HL-60 (cell line): ENCODE data around the gene SPAG9.

Experiments used
- DNase-seq, 2 experiments: peaks; one replicate each; pipeline ENCODE4 v3.0.0-alpha.2; 2010 to 2020; ENCODE audit warnings: low read depth in 1 of 2, low spot score in 1 of 2
- H3K27ac ChIP-seq: fragments of 250-450 bp; sonication (Bioruptor Pico); replicated peaks from 2 replicates; pipeline ENCODE4 v1.5.1; 2020; ENCODE audit warnings: mild to moderate bottlenecking, moderate library complexity
- H3K27me3 ChIP-seq: fragments of 250-450 bp; sonication (Bioruptor Pico); 2 replicates; pipeline ENCODE4 v1.5.1; 2021; ENCODE audit warnings: mild to moderate bottlenecking, moderate library complexity; ENCODE audit not compliant: insufficient read depth, poor library complexity, severe bottlenecking
- H3K4me3 ChIP-seq: replicated peaks from 2 replicates; pipeline ENCODE4 v1.5.1; 2011; ENCODE audit warnings: mild to moderate bottlenecking, control low read depth, low read length; ENCODE audit not compliant: insufficient read depth
- GABPA ChIP-seq: IDR thresholded peaks from 2 replicates; pipeline ENCODE4 v1.6.1; 2012; ENCODE audit warnings: low read depth
- POLR2AphosphoS5 ChIP-seq: IDR thresholded peaks from 2 replicates; pipeline ENCODE4 v1.6.1; 2012; ENCODE audit warnings: low read depth
- SPI1 ChIP-seq: IDR thresholded peaks from 2 replicates; pipeline ENCODE4 v1.6.1; 2012; ENCODE audit warnings: low read depth, mild to moderate bottlenecking, borderline replicate concordance
- TF ChIP-seq, protein P1 (sequence below): IDR thresholded peaks from 2 replicates; pipeline ENCODE4 v1.6.1; 2012; ENCODE audit warnings: low read depth; ENCODE audit not compliant: insufficient replicate concordance
- TF ChIP-seq, protein P2 (sequence below): IDR thresholded peaks from one replicate; pipeline ENCODE4 v1.5.1; 2011; ENCODE audit warnings: low read length, control low read depth, inconsistent platforms; ENCODE audit not compliant: insufficient read depth

Gene SPAG9

DNA sequence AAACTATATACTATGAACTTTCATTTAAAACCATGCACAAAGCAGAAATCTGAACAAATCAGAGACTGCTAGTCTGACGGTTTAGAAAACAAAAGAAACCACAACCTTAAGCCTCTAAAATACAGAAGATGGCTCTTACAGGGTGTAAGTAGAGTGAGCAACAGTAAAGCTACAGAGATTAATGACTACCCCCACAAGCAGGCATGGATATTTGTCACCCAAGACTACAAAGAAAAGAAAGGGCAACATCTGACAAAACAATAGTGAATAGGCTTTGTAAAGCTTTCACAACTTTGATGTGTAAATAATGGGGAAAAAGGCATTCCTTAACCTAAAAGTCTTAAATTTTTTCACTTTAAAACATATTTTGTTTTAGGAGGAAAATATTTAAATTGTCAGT lies 75.0 kb downstream of the SPAG9 start:
- Histone ChIP-seq H3K27me3 (no peaks in the 10 kb centered on the region), H3K4me3 (no peak overlapping the region), H3K27ac (no peak overlapping the region)
- no peak for DNase-seq
- TF ChIP-seq POLR2AphosphoS5: no peak
- TF ChIP-seq, protein P1, sequence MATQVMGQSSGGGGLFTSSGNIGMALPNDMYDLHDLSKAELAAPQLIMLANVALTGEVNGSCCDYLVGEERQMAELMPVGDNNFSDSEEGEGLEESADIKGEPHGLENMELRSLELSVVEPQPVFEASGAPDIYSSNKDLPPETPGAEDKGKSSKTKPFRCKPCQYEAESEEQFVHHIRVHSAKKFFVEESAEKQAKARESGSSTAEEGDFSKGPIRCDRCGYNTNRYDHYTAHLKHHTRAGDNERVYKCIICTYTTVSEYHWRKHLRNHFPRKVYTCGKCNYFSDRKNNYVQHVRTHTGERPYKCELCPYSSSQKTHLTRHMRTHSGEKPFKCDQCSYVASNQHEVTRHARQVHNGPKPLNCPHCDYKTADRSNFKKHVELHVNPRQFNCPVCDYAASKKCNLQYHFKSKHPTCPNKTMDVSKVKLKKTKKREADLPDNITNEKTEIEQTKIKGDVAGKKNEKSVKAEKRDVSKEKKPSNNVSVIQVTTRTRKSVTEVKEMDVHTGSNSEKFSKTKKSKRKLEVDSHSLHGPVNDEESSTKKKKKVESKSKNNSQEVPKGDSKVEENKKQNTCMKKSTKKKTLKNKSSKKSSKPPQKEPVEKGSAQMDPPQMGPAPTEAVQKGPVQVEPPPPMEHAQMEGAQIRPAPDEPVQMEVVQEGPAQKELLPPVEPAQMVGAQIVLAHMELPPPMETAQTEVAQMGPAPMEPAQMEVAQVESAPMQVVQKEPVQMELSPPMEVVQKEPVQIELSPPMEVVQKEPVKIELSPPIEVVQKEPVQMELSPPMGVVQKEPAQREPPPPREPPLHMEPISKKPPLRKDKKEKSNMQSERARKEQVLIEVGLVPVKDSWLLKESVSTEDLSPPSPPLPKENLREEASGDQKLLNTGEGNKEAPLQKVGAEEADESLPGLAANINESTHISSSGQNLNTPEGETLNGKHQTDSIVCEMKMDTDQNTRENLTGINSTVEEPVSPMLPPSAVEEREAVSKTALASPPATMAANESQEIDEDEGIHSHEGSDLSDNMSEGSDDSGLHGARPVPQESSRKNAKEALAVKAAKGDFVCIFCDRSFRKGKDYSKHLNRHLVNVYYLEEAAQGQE: no peak
- no peak for TF ChIP-seq SPI1
- TF ChIP-seq, protein P2, sequence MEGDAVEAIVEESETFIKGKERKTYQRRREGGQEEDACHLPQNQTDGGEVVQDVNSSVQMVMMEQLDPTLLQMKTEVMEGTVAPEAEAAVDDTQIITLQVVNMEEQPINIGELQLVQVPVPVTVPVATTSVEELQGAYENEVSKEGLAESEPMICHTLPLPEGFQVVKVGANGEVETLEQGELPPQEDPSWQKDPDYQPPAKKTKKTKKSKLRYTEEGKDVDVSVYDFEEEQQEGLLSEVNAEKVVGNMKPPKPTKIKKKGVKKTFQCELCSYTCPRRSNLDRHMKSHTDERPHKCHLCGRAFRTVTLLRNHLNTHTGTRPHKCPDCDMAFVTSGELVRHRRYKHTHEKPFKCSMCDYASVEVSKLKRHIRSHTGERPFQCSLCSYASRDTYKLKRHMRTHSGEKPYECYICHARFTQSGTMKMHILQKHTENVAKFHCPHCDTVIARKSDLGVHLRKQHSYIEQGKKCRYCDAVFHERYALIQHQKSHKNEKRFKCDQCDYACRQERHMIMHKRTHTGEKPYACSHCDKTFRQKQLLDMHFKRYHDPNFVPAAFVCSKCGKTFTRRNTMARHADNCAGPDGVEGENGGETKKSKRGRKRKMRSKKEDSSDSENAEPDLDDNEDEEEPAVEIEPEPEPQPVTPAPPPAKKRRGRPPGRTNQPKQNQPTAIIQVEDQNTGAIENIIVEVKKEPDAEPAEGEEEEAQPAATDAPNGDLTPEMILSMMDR: no peak
- no peak for TF ChIP-seq GABPA

DNA sequence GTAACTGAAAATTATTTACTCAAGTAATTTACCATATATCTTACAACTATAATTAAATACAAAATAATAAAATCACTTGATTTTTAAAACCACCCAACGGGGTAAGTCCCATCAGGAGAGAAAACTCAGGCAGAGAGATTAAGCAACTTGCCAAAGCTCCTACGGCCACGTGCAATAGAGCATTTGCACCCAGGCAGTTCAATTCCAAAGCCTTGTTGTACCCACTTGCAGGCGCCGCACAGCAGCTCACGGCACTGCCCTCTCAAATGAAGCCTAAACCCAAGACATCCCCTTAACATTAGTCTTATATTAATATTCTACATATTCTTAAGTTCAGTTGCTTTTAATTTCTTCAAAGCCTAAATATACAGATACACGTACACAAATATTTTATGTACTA lies 75.7 kb downstream of the SPAG9 start:
- no peaks in the 10 kb centered on the region for H3K27me3 ChIP-seq
- TF ChIP-seq, protein P1: no peak
- TF ChIP-seq, protein P2: no peak
- no peak for TF ChIP-seq GABPA
- TF ChIP-seq SPI1: no peak
- no peak for TF ChIP-seq POLR2AphosphoS5
- DNase-seq: no peak
- H3K4me3 ChIP-seq: no peak overlapping the region
- H3K27ac ChIP-seq: no peak overlapping the region

DNA sequence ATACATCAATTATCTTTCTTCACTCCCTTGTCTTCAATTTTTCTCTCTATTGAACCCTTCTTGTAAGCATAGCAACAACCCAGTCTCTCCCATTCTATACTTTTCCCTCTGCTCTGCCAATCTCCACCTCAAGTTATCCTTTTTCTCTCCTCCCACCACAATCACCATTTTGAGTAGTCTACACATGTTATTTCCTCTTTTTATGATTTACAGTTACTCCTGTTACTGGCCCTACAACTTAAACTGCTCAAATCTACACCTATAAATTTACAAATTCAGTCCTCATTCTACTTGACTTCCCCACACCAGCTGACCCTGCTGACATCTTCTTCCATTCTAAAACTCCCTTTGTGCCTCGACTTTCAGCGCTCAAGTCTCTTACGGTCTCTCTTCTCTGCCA lies 84.6 kb downstream of the SPAG9 start:
- H3K27me3 ChIP-seq: no peaks in the 10 kb centered on the region
- DNase-seq: peak in 1 of 2 experiments; percentile 9
- no peak overlapping the region for H3K4me3 ChIP-seq
- peak overlapping the region; percentile 52 for H3K27ac ChIP-seq
- TF ChIP-seq, protein P2: no peak
- TF ChIP-seq POLR2AphosphoS5 (no peak), SPI1 (no peak), GABPA (no peak)
- TF ChIP-seq, protein P1: no peak
